Rectal smooth muscle tissue (tissue), 1 donor: ENCODE measurements around the gene SHPK.

Experiments used
- H3K27ac ChIP-seq: one replicate; pipeline ENCODE4 v1.7.0; 2013; ENCODE audit warnings: low read depth, low read length, inconsistent platforms
- H3K27me3 ChIP-seq: one replicate; pipeline ENCODE4 v1.7.0; 2013; ENCODE audit warnings: low read length; ENCODE audit not compliant: control insufficient read depth, insufficient read depth
- H3K36me3 ChIP-seq: one replicate; pipeline ENCODE4 v1.7.0; 2013; ENCODE audit warnings: low read length; ENCODE audit not compliant: control insufficient read depth, insufficient read depth
- H3K4me1 ChIP-seq: one replicate; pipeline ENCODE4 v1.7.0; 2013; ENCODE audit warnings: low read length; ENCODE audit not compliant: control insufficient read depth, insufficient read depth
- H3K4me3 ChIP-seq: one replicate; pipeline ENCODE4 v1.7.0; 2013; ENCODE audit warnings: low read length
- H3K9ac ChIP-seq: one replicate; pipeline ENCODE4 v1.7.0; 2013; ENCODE audit warnings: low read length

Gene SHPK

DNA sequence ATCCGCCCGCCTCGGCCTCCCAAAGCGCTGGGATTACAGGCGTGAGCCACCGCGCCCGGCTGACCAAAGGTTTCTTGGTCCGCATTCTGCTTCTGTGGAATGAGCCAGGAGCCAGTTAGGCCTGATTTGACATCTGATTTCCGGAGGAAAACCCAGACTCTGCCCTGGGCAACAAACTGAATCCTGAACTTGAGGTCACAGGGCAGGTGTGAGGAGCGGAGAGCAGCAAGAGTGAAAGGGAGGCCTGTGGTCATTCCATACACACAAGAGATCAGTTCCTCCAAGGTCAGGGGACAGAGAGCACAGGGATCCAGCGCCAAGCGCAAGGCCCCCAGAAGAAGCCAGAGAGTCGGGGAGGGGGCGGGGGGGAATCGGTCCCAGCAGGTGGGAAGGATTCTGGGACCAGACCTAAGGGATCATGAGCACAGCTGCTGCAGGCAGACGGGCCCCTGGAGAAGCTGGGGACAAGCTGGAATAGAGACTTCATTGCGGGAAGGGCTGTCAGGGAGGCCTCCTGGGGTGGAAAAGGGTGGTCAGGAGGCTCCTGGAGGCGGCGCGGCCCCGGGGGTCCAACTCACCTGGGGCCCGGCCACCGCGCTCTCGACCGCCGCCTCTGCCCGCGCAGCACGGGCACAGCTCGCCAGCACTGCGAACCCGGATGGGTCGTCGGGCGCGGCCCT is 436 bp downstream of the SHPK start:
- Histone ChIP-seq H3K9ac (peak overlapping the region; percentile 80), H3K4me1 (no peaks in the 10 kb centered on the region), H3K4me3 (peak overlapping the region; percentile 93), H3K27ac (peak overlapping the region; percentile 98), H3K27me3 (no peaks in the 10 kb centered on the region), H3K36me3 (no peaks in the 10 kb centered on the region)

DNA sequence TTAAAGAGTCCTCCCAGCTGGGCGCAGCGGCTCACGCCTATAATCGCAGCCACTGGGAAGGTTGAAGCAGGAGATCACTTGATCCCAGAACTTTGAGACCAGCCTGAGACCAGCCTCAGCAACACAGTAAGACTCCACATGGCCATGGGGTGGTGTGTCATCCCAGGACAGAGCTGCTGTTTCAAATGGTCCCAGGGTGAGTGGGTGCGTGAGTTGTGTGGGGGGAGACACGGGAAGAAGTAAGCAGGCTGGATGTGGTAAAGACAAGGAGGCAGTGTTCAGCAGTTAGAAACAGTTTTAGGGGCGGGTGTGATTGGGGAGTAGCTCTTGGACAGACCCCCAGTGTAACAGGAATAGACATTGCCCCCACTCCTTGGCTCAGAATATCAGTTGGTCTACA is 3.8 kb downstream of the SHPK start:
- H3K36me3 ChIP-seq: peaks cover 11% of the 10 kb centered on the region
- H3K27me3 ChIP-seq: no peaks in the 10 kb centered on the region
- no peak overlapping the region for H3K9ac ChIP-seq
- H3K4me1 ChIP-seq: no peaks in the 10 kb centered on the region
- no peak overlapping the region for H3K4me3 ChIP-seq
- H3K27ac ChIP-seq: no peak overlapping the region

DNA sequence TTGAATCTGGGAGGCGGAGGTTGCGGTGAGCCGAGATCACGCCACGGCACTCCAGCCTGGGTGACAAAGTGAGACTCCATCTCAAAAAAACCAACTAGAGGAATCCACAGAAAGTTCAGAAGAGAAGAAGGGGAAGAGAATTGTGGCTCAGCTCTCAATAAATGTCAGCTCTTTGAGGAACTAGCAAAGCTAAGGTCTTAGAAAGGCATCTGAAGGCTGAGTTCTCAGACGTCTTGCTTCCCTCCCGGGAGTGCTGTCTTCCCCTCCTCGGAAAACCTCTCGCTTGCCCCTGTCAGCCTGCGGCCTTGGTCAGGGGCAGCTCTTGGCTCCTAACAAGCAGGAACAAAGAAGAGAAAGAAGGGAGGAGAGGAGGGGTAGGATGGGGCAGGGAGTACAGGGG is 5.3 kb downstream of the SHPK start:
- peaks cover 13% of the 10 kb centered on the region for H3K36me3 ChIP-seq
- H3K27ac ChIP-seq: no peak overlapping the region
- H3K27me3 ChIP-seq: no peaks in the 10 kb centered on the region

DNA sequence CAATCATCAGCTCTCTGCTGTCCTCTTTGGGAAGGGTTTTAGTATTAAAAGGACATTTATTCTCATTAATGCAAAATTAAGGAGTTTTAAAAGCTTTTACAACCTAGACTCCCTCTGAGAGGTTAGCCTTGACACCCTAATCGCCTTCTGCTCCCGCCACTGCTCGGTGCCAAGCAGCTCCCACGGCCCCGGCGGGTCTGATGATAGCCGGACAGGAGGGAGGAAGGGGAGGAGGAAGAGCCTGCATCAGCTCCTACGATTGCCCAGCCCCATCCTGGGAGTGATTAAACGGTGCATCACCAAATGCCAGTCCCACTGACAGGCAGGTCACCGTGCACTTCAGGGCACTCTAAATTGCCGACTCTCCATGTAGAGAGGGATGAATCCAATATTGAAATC is 8.3 kb downstream of the SHPK start:
- Histone ChIP-seq H3K4me3 (no peak overlapping the region), H3K36me3 (peaks cover 20% of the 10 kb centered on the region), H3K4me1 (no peaks in the 10 kb centered on the region), H3K27me3 (no peaks in the 10 kb centered on the region), H3K27ac (no peak overlapping the region), H3K9ac (no peak overlapping the region)

More for the DNA sequence above, 5.3 kb downstream of the SHPK start:
- Histone ChIP-seq H3K4me3 (no peak overlapping the region), H3K4me1 (no peaks in the 10 kb centered on the region), H3K9ac (no peak overlapping the region)

DNA sequence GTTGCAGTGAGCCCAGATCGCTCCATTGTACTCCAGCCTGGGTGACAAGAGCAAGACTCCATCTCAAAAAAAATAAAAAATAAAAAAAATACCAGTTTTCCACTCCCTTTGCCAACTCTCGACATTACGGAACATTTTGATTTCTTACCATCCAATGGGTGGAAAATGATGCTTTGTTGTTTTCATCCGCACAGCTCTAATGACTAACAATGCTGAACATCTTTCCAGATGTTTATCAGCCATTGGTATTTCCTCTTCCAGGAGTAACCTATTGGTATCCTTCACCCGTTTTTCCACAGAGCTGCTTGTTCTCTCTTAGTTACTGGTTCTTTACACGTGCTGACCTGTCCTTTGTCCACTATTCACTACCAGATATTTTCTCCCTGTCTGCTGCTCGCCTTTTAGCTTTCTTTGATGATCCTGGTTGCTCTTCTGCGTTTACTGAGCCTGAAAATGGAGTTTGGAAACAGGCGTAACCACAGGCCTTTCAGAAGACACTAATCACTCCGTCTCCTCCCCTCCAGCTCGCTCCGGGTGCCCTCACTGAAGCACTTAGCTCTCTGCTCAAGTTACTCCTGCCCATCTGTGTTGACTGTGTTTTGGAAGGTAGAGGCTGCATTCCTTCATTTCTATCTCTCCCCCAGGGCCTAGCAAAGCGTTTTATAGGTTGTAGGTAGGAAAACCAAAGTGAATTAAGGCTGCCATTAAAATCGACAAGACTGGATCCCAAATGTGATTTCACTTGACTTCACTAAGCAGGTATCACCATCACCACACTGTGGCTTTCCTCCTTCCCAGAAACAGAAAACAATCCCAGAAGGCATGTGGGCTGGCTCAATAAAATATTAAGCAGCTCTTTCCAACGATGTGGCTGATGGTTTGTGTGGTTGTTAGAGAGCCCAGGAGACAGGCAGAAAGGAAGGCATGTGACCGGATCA is 8.9 kb downstream of the SHPK start:
- H3K36me3 ChIP-seq: peaks cover 22% of the 10 kb centered on the region
- H3K9ac ChIP-seq: no peak overlapping the region
- no peak overlapping the region for H3K27ac ChIP-seq
- H3K4me3 ChIP-seq: no peak overlapping the region
- no peaks in the 10 kb centered on the region for H3K27me3 ChIP-seq
- no peaks in the 10 kb centered on the region for H3K4me1 ChIP-seq

DNA sequence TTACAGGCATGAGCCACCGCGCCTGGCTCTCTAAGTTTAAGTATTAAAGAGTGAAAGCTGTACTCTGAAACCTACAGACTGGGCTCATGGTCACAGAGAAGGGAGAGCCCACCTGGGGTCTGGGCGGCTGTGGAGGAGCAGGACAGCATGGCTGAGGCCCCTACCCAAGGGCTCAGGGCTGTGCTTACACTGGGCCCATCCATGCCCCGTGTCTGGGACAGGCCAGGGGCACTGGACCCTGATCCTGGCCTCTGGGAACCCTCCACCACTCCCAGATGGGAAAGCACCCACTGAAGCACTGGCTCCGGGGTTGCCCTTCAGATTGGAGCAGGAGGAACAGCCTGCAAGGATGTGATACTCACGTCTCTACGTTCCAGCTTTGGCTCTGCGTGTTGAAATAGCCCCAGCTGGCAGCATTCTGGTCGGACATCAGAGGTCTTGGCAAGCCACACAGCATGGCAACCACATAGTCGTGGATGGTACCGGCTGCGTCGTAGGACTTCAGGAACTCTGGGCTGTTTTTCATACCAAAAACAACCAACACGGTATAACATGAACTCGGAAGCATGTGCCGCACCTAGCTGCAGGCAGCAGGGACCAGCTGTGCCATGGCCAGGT is 13.0 kb downstream of the SHPK start:
- no peak overlapping the region for H3K9ac ChIP-seq
- no peaks in the 10 kb centered on the region for H3K4me1 ChIP-seq
- no peak overlapping the region for H3K27ac ChIP-seq
- no peaks in the 10 kb centered on the region for H3K27me3 ChIP-seq
- no peak overlapping the region for H3K4me3 ChIP-seq
- peaks cover 28% of the 10 kb centered on the region for H3K36me3 ChIP-seq

DNA sequence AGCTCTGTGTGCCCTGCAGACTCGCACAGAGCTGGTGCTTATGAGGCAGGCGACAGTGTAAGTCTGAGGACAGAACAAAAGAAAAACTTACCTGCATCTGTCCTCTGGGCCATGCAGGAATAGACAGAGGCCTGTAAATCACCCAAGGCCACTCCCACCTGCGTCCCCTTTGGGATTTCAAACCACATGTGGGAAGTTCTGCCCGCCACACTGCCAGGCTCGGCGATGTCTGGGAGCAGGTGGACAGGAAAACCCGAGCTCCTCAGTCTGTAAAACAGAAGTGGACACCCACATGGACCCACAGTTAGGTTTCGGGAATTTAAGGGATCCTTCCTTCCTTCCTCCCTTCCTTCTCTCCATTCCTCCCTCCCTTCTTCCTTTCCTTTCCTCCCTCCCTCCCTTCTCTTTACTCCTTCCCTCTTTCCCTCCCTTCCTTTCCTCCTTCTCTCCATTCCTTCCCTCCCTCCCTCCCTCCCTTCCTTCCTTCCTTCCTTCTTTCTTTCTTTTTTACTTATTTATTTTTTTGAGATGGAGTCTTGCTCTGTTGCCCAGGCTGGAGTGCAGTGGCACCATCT is 14.8 kb downstream of the SHPK start:
- H3K4me1 ChIP-seq: no peaks in the 10 kb centered on the region
- no peaks in the 10 kb centered on the region for H3K27me3 ChIP-seq
- H3K4me3 ChIP-seq: no peak overlapping the region
- H3K36me3 ChIP-seq: peaks cover 24% of the 10 kb centered on the region
- no peak overlapping the region for H3K27ac ChIP-seq
- no peak overlapping the region for H3K9ac ChIP-seq

DNA sequence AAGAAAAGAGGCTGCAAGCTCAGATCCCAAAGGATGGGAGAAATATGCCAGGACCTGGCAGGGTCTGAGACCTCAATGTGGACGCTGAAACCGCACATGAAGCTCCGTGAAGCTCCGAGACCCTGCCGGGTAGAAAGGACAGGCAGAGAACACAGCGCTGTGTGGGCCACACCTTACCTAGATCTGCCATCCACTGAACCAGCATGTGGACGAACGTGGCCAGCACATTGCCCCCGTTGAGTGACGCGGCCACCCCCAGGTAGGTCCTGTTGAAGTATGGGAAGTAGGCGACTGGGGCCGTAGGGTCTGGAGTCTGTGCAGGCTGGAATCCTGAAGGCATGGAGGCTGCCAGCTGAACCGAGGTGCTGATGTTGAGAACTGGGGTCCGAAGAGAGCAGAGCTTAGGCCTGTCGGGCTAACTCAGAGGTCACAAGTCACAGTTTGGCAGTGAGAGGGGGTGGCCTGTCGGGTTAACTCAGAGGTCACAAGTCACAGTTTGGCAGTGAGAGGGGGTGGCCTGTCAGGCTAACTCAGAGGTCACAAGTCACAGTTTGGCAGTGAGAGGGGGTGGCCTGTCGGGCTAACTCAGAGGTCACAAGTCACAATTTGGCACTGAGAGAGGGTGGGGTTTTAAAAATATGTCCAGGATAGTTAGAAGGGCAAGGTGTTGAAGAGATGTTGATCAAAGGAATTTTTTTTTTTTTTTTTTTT is 20.7 kb downstream of the SHPK start:
- no peak overlapping the region for H3K4me3 ChIP-seq
- H3K9ac ChIP-seq: no peak overlapping the region
- H3K36me3 ChIP-seq: peaks cover 15% of the 10 kb centered on the region
- H3K27ac ChIP-seq: no peak overlapping the region
- H3K4me1 ChIP-seq: no peaks in the 10 kb centered on the region
- H3K27me3 ChIP-seq: no peaks in the 10 kb centered on the region

DNA sequence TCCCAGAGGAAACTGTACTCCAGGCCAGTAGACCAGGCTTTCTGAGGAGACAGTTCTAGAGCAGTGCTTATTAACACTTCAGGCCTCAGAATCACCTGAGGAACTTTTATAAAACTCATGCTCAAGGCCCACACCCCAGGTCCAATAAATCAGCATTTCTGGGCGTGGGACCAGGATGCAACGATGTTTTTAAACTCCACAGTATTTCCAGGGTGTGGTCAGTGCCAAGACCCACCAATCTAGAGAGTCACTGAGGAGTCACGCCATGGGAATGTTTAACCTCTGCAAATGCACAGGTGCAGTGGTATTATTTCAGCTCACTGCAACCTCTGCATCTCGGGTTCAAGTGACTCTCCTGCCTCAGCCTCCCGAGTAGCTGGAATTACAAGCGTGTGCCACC is 22.9 kb downstream of the SHPK start:
- Histone ChIP-seq H3K27me3 (no peaks in the 10 kb centered on the region), H3K4me3 (no peak overlapping the region), H3K4me1 (no peaks in the 10 kb centered on the region), H3K36me3 (peaks cover 24% of the 10 kb centered on the region), H3K9ac (no peak overlapping the region), H3K27ac (no peak overlapping the region)

DNA sequence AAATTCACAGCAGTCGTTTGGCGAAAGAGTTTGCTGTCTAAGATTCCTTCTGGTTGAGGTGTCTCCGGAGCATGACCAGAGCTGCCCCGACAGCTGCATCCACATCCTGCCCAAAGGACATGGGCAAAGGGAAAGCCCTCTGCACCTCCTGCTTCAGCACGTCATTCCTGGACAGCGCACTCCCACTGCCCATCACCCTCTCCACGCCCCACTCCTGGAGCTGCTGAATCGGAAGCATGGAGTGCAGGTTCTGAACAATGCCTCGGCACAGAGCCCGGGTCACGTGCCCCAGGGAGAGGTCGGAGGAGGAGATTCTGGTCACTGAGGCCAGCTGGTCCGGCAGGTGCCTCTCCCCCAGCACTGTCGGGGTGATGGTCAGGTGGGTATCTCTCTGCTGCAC is 25.5 kb downstream of the SHPK start:
- H3K27ac ChIP-seq: no peak overlapping the region
- no peaks in the 10 kb centered on the region for H3K27me3 ChIP-seq
- peaks cover 25% of the 10 kb centered on the region for H3K36me3 ChIP-seq
- no peak overlapping the region for H3K9ac ChIP-seq
- H3K4me1 ChIP-seq: no peaks in the 10 kb centered on the region
- H3K4me3 ChIP-seq: no peak overlapping the region

DNA sequence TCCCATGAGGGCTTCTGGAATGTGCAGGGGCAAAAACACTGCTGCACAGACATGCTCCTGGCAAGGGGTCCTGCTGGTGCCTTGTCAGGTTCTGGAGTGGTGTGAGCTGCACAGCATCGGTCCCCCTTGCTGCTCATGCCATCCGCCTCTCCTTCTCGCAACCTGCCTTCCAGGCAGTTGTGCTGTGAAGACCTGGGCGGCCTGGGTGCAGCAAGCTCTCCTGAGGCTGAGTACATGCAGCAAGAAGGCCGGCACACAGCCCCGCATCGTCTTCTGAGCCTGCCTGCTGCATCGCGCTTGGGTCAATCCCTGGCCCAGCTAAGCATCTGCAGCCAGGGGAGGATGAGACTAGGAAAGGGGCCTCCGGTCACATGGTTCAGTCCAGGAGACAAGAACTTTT is 26.4 kb downstream of the SHPK start:
- Histone ChIP-seq H3K36me3 (peaks cover 21% of the 10 kb centered on the region), H3K4me1 (no peaks in the 10 kb centered on the region), H3K9ac (no peak overlapping the region), H3K27ac (no peak overlapping the region), H3K27me3 (no peaks in the 10 kb centered on the region), H3K4me3 (no peak overlapping the region)

DNA sequence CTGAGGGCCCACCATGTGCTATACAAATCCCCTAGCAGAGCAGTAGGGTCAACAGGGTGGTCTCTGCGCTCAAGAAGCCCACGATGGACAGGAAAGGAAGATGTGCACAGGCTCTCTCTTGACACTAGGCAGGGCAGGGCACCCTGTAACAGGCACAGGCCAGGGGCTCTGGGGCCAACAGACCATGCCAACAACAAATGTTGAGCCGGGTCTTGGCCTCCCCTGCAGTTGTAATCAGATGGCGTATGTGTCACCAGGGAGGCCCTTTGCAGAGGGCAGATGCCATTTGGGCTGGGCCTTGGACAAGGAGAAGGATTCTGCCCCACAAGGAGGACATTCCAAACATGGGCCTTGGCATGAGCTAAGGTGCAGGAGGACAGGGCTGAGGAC is 32.2 kb downstream of the SHPK start:
- Histone ChIP-seq H3K27ac (no peak overlapping the region), H3K27me3 (no peaks in the 10 kb centered on the region), H3K36me3 (peaks cover 5% of the 10 kb centered on the region), H3K4me3 (no peak overlapping the region), H3K9ac (no peak overlapping the region), H3K4me1 (no peaks in the 10 kb centered on the region)
